ENCODE data around the gene NPR1.
"Not testable (repeated sequence)": the region's sequence is repeated elsewhere in the genome, so short reads cannot be mapped to it uniquely, and the experiment has no call there.

The NPR1 gene

GRCh38 chr1:153651771-153652170, 26.7 kb upstream of the NPR1 start:
- no peak for DNase-seq

- no peak for DNase-seq
Observed at GRCh38 chr1:153652805-153653500, 25.5 kb upstream of the NPR1 start.

GRCh38 chr1:153655333-153655732, 23.2 kb upstream of the NPR1 start:
- DNase-seq: no peak

- DNase-seq: peak; percentile 98
Observed at GRCh38 chr1:153658400-153659174, 19.9 kb upstream of the NPR1 start, which contains the start of gene SNAPIN. Gene SNAPIN (plus strand): TSS chr1:153658703. CDS start chr1:153658744, 41 bp downstream.

GRCh38 chr1:153659175-153659534, 19.3 kb upstream of the NPR1 start:
- no peak for DNase-seq

GRCh38 chr1:153659656-153660055, 18.8 kb upstream of the NPR1 start:
- DNase-seq: no peak

GRCh38 chr1:153661111-153661708, 17.3 kb upstream of the NPR1 start:
- no peak for DNase-seq

GRCh38 chr1:153662269-153662668, 16.2 kb upstream of the NPR1 start:
- no peak for DNase-seq

- DNase-seq: no peak
Observed at GRCh38 chr1:153663211-153663610, 15.3 kb upstream of the NPR1 start.

- DNase-seq: no peak
Observed at GRCh38 chr1:153667439-153667838, 11.0 kb upstream of the NPR1 start.

- not testable (repeated sequence) for DNase-seq
Observed at GRCh38 chr1:153668672-153669071, 9.8 kb upstream of the NPR1 start.

- DNase-seq: no peak
Observed at GRCh38 chr1:153669606-153670005, 8.9 kb upstream of the NPR1 start.

GRCh38 chr1:153670257-153670858, 8.1 kb upstream of the NPR1 start:
- DNase-seq: no peak

- peak; percentile 100 for DNase-seq
Observed at GRCh38 chr1:153670859-153671627, 7.4 kb upstream of the NPR1 start, which contains the start of gene ILF2. Gene ILF2 (minus strand): TSS chr1:153670993. CDS start chr1:153670922, 71 bp downstream.

- DNase-seq: peak; percentile 79
Observed at GRCh38 chr1:153671628-153672353, 6.7 kb upstream of the NPR1 start.

GRCh38 chr1:153673511-153673910, 5.0 kb upstream of the NPR1 start:
- DNase-seq: no peak

- DNase-seq: peak; percentile 78
Observed at GRCh38 chr1:153677718-153678518, 570 bp upstream of the NPR1 start.

GRCh38 chr1:153679337-153680119, 1.0 kb downstream of the NPR1 start:
- no peak for DNase-seq

GRCh38 chr1:153680120-153680403, 1.6 kb downstream of the NPR1 start:
- DNase-seq: no peak

GRCh38 chr1:153682730-153683129, 4.2 kb downstream of the NPR1 start:
- DNase-seq: no peak
